SU-DHL-6 (cell line): Measurements from ENCODE around the gene CFAP100.

Experiments
- EZH2phosphoT487 ChIP-seq: fragments of 200-600 bp; sonication (generic), shearing (Covaris generic); conservative IDR thresholded peaks from 2 replicates; pipeline ENCODE4 v1.6.1; 2018; ENCODE audit warnings: mild to moderate bottlenecking, antibody characterized with exemption, low read length, moderate library complexity, mixed read lengths
- TF ChIP-seq, protein P1 (sequence below): fragments of 200-600 bp; sonication (generic); IDR thresholded peaks from one replicate; pipeline ENCODE4 v1.5.1; 2017; ENCODE audit warnings: antibody characterized with exemption, mild to moderate bottlenecking, low read length, moderate library complexity; ENCODE audit not compliant: insufficient read depth, poor library complexity, severe bottlenecking

GRCh38 chr3:126448136-126448892 is 53.6 kb downstream of the CFAP100 start:
- TF ChIP-seq, protein P1, sequence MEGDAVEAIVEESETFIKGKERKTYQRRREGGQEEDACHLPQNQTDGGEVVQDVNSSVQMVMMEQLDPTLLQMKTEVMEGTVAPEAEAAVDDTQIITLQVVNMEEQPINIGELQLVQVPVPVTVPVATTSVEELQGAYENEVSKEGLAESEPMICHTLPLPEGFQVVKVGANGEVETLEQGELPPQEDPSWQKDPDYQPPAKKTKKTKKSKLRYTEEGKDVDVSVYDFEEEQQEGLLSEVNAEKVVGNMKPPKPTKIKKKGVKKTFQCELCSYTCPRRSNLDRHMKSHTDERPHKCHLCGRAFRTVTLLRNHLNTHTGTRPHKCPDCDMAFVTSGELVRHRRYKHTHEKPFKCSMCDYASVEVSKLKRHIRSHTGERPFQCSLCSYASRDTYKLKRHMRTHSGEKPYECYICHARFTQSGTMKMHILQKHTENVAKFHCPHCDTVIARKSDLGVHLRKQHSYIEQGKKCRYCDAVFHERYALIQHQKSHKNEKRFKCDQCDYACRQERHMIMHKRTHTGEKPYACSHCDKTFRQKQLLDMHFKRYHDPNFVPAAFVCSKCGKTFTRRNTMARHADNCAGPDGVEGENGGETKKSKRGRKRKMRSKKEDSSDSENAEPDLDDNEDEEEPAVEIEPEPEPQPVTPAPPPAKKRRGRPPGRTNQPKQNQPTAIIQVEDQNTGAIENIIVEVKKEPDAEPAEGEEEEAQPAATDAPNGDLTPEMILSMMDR, result no peak
- TF ChIP-seq EZH2phosphoT487, result no peak
